HepG2 (cell line): ENCODE measurements around the gene RGL1. TPM values are rescaled to one million over a fixed set of nuclear protein-coding genes. Genes with fewer than 3 reads are reported as not detected.

Source experiments
- ATAC-seq: fragments of 200-7000 bp; cut with Tn5 transposase; 3 replicates; pipeline ENCODE4 v1.9.1; 2020; ENCODE audit warnings: mild to moderate bottlenecking, moderate library complexity
- BruUV-seq: library from RNA; stranded (reverse); fragments of 400-500 nt; replicated peaks from 2 replicates; lab custom pipeline; 2021; lab: Mats Ljungman, UMichigan
- CTCF ChIA-PET: fragments of 300-600 bp; formaldehyde crosslinking; extraction: SDS; loops from one replicate; lab custom pipeline; 2021; ENCODE audit warnings: low total read pairs, inconsistent platforms, low intra/inter-chr PET ratio; lab: Yijun Ruan, JAX
- POLR2A ChIA-PET: fragments of 350-600 bp; sonication (Branson Sonifier 250); formaldehyde crosslinking; loops from one replicate; lab custom pipeline; 2020; ENCODE audit warnings: antibody characterized with exemption, inconsistent platforms; lab: Yijun Ruan, JAX
- DNase-seq: peaks from one replicate; pipeline ENCODE4 v3.0.0-alpha.2; 2015; ENCODE audit warnings: low spot score
- FAIRE-seq: peaks from 3 replicates; lab custom pipeline; 2011; peaks lifted over from hg19 to GRCh38; lab: Jason Lieb, UNC
- H2AFZ ChIP-seq: one replicate; pipeline ENCODE4 v1.6.1; 2011; ENCODE audit warnings: low read length, inconsistent platforms
- H3K27ac ChIP-seq: fragments of 300-600 bp; 3 replicates; pipeline ENCODE4 v1.8.0; 2011; ENCODE audit warnings: mixed run types, mild to moderate bottlenecking, mixed read lengths, low read length, inconsistent platforms; ENCODE audit not compliant: insufficient read depth; ENCODE audit errors: extremely low read length
- H3K27me3 ChIP-seq, 2 experiments: fragments of 200-600 bp in 1 of 2; 2 replicates in 1 of 2; 3 replicates in 1 of 2; pipeline versions ENCODE4 v1.6.0 to v1.8.0; 2011; ENCODE audit warnings: low read length in 2 of 2, mild to moderate bottlenecking in 2 of 2, moderate library complexity in 2 of 2, inconsistent platforms in 1 of 2; ENCODE audit not compliant: insufficient read depth in 2 of 2, control insufficient read depth in 1 of 2
- H3K36me3 ChIP-seq, 2 experiments: fragments of 200-600 bp in 1 of 2; replicated peaks in 1 of 2; 2 replicates in 1 of 2; 3 replicates in 1 of 2; pipeline versions ENCODE4 v1.5.1 to v1.8.0; 2011; ENCODE audit warnings: low read length in 2 of 2, inconsistent platforms in 1 of 2; ENCODE audit not compliant: insufficient read depth in 2 of 2, control insufficient read depth in 1 of 2
- H3K4me1 ChIP-seq: 2 replicates; pipeline ENCODE4 v1.5.1; 2012; ENCODE audit warnings: low read length, inconsistent platforms; ENCODE audit not compliant: insufficient read depth
- H3K4me2 ChIP-seq: 2 replicates; pipeline ENCODE4 v1.6.0; 2011; ENCODE audit warnings: low read depth, low read length, inconsistent platforms
- H3K4me3 ChIP-seq, 3 experiments: fragments of 200-600 bp in 1 of 3; sonication (generic), shearing (Covaris generic) in 1 of 3; replicated peaks in 1 of 3; 2 replicates each; pipeline ENCODE4 v1.5.1; 2011 to 2016; ENCODE audit warnings: low read length in 3 of 3, inconsistent platforms in 2 of 3, low read depth in 2 of 3, mild to moderate bottlenecking in 2 of 3, control low read depth in 1 of 3, mixed read lengths in 1 of 3; ENCODE audit not compliant: insufficient read depth in 1 of 3
- H3K79me2 ChIP-seq: one replicate; pipeline ENCODE4 v1.6.1; 2011; ENCODE audit warnings: low read length, inconsistent platforms; ENCODE audit not compliant: insufficient read depth
- H3K9ac ChIP-seq: 2 replicates; pipeline ENCODE4 v1.6.0; 2011; ENCODE audit warnings: mild to moderate bottlenecking, low read depth, low read length, inconsistent platforms; ENCODE audit not compliant: insufficient read depth
- H3K9me3 ChIP-seq: 2 replicates; pipeline ENCODE4 v1.5.1; 2012; ENCODE audit warnings: mild to moderate bottlenecking, low read length
- H4K20me1 ChIP-seq: 2 replicates; pipeline ENCODE4 v1.6.0; 2011; ENCODE audit warnings: inconsistent platforms, mild to moderate bottlenecking, low read length, moderate library complexity; ENCODE audit not compliant: insufficient read depth
- HMG20B ChIP-seq: conservative IDR thresholded peaks from 2 replicates; pipeline ENCODE4 v1.6.1; 2016; ENCODE audit warnings: missing genetic modification reagents, missing compliant biosample characterization
- RBFOX2 ChIP-seq: fragments of 200-400 bp; formaldehyde crosslinking; IDR thresholded peaks from 2 replicates; pipeline ENCODE4 v1.6.1; 2017; ENCODE audit warnings: low read depth, mild to moderate bottlenecking, low read length
- ZNF850 ChIP-seq: sonication (generic); formaldehyde crosslinking; conservative IDR thresholded peaks from 2 replicates; pipeline ENCODE4 v1.9.0; 2021; ENCODE audit warnings: mild to moderate bottlenecking, missing genetic modification reagents
- ZSCAN22 ChIP-seq: sonication (generic); formaldehyde crosslinking; IDR thresholded peaks from 2 replicates; pipeline ENCODE4 v1.4.0; 2020; ENCODE audit warnings: mild to moderate bottlenecking, missing genetic modification reagents
- in situ Hi-C: cut with HindIII; loops from 2 replicates; pipeline ENCODE4 v1.10.0; 2017; ENCODE audit warnings: low pct_unique_long_range_greater_than_20kb; ENCODE audit not compliant: extremely low pct_ligation_motif_present
- intact Hi-C: fragments of 100-400 bp; cut with micrococcal nuclease; formaldehyde crosslinking; loops from one replicate; pipeline ENCODE4 v1.10.0; 2022; ENCODE audit not compliant: unreplicated experiment
- polyA plus RNA-seq, 8 experiments: library from polyadenylated mRNA; depleted of rRNA in 3 of 8; stranded (reverse) in 7 of 8; unstranded in 1 of 8; fragments of >200 nt; fragmentation: Illumina TruSeq in 4 of 8; extraction: Trizol in 4 of 8; gene quantifications; 2 replicates each; pipeline versions ENCODE4 v1.2.1 to v1.2.3, GENCODE V29; 2011 to 2016; ENCODE audit warnings: low read depth in 4 of 8, missing spikeins in 1 of 8, mixed read lengths in 1 of 8; ENCODE audit not compliant: insufficient read depth in 1 of 8
- total RNA-seq, 5 experiments: library from RNA; depleted of rRNA; stranded (reverse); fragments of >200 nt; fragmentation: Illumina TruSeq; extraction: Trizol; gene quantifications; 2 replicates each; pipeline ENCODE4 v1.2.3, GENCODE V29; 2016; ENCODE audit warnings: low read depth in 1 of 5
- TF ChIP-seq, protein P1 (sequence below): IDR thresholded peaks from 2 replicates; pipeline ENCODE4 v1.6.1; 2016; ENCODE audit warnings: mild to moderate bottlenecking
- TF ChIP-seq, protein P2 (sequence below): IDR thresholded peaks from 2 replicates; pipeline ENCODE4 v1.6.1; 2012; ENCODE audit warnings: low read depth, low read length, improper control_type of control experiment
- TF ChIP-seq, protein P3 (sequence below): sonication (generic); formaldehyde crosslinking; IDR thresholded peaks from 2 replicates; pipeline ENCODE4 v1.4.0; 2020; ENCODE audit warnings: mild to moderate bottlenecking, missing genetic modification reagents
- TF ChIP-seq, protein P4 (sequence below), 2 experiments: IDR thresholded peaks; 2 replicates each; pipeline ENCODE4 v1.6.1; 2011 to 2012; ENCODE audit warnings: low read length in 2 of 2, borderline replicate concordance in 1 of 2, low read depth in 1 of 2, mild to moderate bottlenecking in 1 of 2, moderate library complexity in 1 of 2
- TF ChIP-seq, protein P5 (sequence below): sonication (generic); formaldehyde crosslinking; IDR thresholded peaks from 2 replicates; pipeline ENCODE4 v1.4.0; 2020; ENCODE audit warnings: mild to moderate bottlenecking, missing genetic modification reagents

Gene RGL1
- total and polyA plus RNA-seq, 2 of the 13 experiments (the other 11 are each of a cell fraction or from before 2014, with no cell fraction given) = 3.5 to 4.7 TPM

DNA sequence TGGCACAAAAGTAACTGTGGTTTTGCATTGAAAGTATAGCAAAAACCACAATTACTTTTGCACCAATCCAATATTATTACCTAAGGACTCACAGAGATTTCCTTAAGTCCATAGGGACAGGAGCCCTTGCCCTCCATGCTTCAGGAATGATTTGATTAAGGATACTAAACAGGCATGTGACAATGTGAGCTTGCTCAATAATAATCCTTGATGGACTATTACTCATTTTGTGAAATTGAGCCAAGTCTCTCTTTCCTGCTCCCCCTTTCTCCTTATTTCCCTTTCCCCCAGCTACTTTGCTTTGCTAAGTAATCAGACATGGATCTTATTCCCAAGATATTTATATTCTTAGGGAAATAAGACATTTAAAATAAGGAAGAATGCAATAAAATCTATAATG is 21.6 kb upstream of the RGL1 start:
- no peaks in the 10 kb centered on the region for H3K79me2 ChIP-seq
- no peak overlapping the region for H3K4me2 ChIP-seq
- BruUV-seq = no TSS peak
- in situ Hi-C loops (no loop called here), intact Hi-C loops (no loop called here)
- POLR2A ChIA-PET = no interaction called here
- CTCF ChIA-PET = no interaction called here
- no peaks in the 10 kb centered on the region for H3K36me3 ChIP-seq
- H3K27me3 ChIP-seq = no peaks in the 10 kb centered on the region
- peaks cover 24% of the 10 kb centered on the region for H3K4me1 ChIP-seq
- H3K27ac ChIP-seq = no peak overlapping the region
- H3K9me3 ChIP-seq = no peaks in the 10 kb centered on the region
- no peaks in the 10 kb centered on the region for H4K20me1 ChIP-seq
- no peak overlapping the region for H2AFZ ChIP-seq
- DNase-seq (no peak), ATAC-seq (no peak), FAIRE-seq (no peak)
- no peak overlapping the region for H3K9ac ChIP-seq
- H3K4me3 ChIP-seq = no peak overlapping the region
- TF ChIP-seq, protein P1, sequence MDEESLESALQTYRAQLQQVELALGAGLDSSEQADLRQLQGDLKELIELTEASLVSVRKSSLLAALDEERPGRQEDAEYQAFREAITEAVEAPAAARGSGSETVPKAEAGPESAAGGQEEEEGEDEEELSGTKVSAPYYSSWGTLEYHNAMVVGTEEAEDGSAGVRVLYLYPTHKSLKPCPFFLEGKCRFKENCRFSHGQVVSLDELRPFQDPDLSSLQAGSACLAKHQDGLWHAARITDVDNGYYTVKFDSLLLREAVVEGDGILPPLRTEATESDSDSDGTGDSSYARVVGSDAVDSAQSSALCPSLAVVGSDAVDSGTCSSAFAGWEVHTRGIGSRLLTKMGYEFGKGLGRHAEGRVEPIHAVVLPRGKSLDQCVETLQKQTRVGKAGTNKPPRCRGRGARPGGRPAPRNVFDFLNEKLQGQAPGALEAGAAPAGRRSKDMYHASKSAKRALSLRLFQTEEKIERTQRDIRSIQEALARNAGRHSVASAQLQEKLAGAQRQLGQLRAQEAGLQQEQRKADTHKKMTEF = no peak
- no peak for TF ChIP-seq HMG20B (CRISPR knock-in tag)
- TF ChIP-seq, protein P2, sequence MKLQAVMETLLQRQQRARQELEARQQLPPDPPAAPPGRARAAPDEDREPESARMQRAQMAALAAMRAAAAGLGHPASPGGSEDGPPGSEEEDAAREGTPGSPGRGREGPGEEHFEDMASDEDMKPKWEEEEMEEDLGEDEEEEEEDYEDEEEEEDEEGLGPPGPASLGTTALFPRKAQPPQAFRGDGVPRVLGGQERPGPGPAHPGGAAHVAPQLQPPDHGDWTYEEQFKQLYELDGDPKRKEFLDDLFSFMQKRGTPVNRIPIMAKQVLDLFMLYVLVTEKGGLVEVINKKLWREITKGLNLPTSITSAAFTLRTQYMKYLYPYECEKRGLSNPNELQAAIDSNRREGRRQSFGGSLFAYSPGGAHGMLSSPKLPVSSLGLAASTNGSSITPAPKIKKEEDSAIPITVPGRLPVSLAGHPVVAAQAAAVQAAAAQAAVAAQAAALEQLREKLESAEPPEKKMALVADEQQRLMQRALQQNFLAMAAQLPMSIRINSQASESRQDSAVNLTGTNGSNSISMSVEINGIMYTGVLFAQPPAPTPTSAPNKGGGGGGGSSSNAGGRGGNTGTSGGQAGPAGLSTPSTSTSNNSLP = no peak
- TF ChIP-seq, protein P3, sequence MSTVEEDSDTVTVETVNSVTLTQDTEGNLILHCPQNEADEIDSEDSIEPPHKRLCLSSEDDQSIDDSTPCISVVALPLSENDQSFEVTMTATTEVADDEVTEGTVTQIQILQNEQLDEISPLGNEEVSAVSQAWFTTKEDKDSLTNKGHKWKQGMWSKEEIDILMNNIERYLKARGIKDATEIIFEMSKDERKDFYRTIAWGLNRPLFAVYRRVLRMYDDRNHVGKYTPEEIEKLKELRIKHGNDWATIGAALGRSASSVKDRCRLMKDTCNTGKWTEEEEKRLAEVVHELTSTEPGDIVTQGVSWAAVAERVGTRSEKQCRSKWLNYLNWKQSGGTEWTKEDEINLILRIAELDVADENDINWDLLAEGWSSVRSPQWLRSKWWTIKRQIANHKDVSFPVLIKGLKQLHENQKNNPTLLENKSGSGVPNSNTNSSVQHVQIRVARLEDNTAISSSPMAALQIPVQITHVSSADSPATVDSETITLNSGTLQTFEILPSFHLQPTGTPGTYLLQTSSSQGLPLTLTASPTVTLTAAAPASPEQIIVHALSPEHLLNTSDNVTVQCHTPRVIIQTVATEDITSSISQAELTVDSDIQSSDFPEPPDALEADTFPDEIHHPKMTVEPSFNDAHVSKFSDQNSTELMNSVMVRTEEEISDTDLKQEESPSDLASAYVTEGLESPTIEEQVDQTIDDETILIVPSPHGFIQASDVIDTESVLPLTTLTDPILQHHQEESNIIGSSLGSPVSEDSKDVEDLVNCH = no peak
- TF ChIP-seq, protein P4, sequence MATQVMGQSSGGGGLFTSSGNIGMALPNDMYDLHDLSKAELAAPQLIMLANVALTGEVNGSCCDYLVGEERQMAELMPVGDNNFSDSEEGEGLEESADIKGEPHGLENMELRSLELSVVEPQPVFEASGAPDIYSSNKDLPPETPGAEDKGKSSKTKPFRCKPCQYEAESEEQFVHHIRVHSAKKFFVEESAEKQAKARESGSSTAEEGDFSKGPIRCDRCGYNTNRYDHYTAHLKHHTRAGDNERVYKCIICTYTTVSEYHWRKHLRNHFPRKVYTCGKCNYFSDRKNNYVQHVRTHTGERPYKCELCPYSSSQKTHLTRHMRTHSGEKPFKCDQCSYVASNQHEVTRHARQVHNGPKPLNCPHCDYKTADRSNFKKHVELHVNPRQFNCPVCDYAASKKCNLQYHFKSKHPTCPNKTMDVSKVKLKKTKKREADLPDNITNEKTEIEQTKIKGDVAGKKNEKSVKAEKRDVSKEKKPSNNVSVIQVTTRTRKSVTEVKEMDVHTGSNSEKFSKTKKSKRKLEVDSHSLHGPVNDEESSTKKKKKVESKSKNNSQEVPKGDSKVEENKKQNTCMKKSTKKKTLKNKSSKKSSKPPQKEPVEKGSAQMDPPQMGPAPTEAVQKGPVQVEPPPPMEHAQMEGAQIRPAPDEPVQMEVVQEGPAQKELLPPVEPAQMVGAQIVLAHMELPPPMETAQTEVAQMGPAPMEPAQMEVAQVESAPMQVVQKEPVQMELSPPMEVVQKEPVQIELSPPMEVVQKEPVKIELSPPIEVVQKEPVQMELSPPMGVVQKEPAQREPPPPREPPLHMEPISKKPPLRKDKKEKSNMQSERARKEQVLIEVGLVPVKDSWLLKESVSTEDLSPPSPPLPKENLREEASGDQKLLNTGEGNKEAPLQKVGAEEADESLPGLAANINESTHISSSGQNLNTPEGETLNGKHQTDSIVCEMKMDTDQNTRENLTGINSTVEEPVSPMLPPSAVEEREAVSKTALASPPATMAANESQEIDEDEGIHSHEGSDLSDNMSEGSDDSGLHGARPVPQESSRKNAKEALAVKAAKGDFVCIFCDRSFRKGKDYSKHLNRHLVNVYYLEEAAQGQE (IDR thresholded peaks at IDR 0.05; ENCODE audit: borderline replicate concordance in 1 of 2, low read depth in 1 of 2, low read length in 2 of 2) = no peak
- no peak for TF ChIP-seq ZSCAN22
- TF ChIP-seq, protein P5, sequence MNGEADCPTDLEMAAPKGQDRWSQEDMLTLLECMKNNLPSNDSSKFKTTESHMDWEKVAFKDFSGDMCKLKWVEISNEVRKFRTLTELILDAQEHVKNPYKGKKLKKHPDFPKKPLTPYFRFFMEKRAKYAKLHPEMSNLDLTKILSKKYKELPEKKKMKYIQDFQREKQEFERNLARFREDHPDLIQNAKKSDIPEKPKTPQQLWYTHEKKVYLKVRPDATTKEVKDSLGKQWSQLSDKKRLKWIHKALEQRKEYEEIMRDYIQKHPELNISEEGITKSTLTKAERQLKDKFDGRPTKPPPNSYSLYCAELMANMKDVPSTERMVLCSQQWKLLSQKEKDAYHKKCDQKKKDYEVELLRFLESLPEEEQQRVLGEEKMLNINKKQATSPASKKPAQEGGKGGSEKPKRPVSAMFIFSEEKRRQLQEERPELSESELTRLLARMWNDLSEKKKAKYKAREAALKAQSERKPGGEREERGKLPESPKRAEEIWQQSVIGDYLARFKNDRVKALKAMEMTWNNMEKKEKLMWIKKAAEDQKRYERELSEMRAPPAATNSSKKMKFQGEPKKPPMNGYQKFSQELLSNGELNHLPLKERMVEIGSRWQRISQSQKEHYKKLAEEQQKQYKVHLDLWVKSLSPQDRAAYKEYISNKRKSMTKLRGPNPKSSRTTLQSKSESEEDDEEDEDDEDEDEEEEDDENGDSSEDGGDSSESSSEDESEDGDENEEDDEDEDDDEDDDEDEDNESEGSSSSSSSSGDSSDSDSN (CRISPR knock-in tag) = no peak
- no peak for TF ChIP-seq ZNF850
- no peak for TF ChIP-seq RBFOX2
